NCI-H146 treated with DMSO at 0.1 percent for 48 hours (cell line): ENCODE measurements around the gene NEMP2.

Source experiments
- DNase-seq: peaks from one replicate; lab custom pipeline; 2025; ENCODE audit not compliant: unreplicated experiment; lab: John Stamatoyannopoulos, UW

The NEMP2 gene

GRCh38 chr2:190459881-190460280, 74.6 kb downstream of the NEMP2 start:
- no peak for DNase-seq

DNA sequence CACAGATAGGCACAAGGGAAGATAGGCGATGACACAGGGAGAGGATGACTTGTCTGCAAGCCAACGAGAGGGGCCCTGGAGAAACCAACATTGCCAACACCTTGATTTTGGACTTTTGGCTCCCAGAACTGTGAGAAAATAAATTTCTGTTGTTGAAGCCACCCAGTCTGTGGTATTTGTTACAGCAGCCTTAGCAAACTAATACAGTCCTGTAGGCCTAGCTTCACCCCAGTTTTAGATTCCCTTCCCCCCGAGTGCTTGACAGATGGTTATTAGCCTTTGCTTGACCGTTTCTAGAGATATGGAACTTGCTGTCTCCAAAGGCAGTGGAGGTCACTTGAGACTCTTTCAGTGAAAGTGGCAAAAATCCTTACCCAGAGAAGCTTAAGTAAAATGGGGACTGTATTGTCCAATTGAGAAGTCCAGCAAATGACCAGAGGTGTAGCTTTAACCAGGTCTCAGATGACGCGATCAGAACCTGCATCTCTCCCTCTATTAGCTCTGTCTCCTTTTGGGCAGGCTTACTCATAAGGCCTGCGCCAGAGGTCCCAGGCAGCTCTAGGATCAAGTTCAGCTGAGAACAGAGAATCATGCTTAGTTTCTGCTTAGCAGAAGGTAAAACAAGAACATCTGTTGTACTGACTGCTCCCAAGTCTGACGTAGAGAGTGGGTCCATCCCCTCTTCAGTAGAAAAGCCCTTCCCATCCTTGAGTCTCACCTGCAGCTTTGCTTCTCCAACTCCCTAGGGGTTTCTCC, 76.0 kb downstream of the NEMP2 start:
- DNase-seq: no peak

DNA sequence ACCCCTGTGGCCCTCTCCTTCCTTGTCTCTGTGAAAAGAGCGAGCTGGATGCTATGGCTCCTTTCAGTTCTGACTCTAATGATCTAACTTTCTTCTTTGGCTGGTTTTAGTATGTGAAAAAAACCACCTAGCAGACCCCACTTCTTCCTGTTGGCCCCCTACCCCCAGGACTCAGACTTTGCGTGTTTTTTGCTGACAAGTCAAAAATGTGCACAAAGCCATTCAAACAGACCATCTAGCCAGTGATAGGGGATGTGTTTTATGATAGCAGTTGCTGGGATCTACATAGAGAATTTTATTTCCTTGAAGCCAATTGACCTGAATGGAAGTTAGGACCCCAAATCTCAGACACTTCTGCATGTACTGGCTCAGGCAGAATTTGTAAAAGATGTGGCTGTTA, 77.3 kb downstream of the NEMP2 start:
- DNase-seq: no peak

GRCh38 chr2:190456833-190457232, 77.7 kb downstream of the NEMP2 start:
- no peak for DNase-seq

- DNase-seq: no peak
Observed at GRCh38 chr2:190455358-190456095, 79.0 kb downstream of the NEMP2 start.

GRCh38 chr2:190454795-190455194, 79.7 kb downstream of the NEMP2 start:
- no peak for DNase-seq
